ENCODE results near the gene AKAP11. TPM values are rescaled to one million over a fixed set of nuclear protein-coding genes. Genes with fewer than 3 reads are reported as not detected.

Gene AKAP11
- total and polyA plus RNA-seq, 2 of the 13 experiments (the other 11 are each of a cell fraction or from before 2014, with no cell fraction given): 7.2 to 9.8 TPM

- intact Hi-C loops (cut with micrococcal nuclease; ENCODE audit: unreplicated experiment): no loop called here
- 9% methylated on average over 4 of the region's 4 CpGs for WGBS (ENCODE audit: low lambda C conversion rate)
- CTCF ChIA-PET (ENCODE audit: low intra/inter-chr PET ratio, low total read pairs): no interaction called here
- in situ Hi-C loops (cut with HindIII; ENCODE audit: extremely low pct_ligation_motif_present, low pct_unique_long_range_greater_than_20kb): no loop called here
- Histone ChIP-seq H2AFZ (ENCODE audit: low read length) (no peak overlapping the region), H3K4me1 (ENCODE audit: insufficient read depth, low read length) (no peaks in the 10 kb centered on the region), H3K79me2 (ENCODE audit: insufficient read depth, low read length) (no peaks in the 10 kb centered on the region), H3K36me3 (replicated peaks in 1 of 2; ENCODE audit: control insufficient read depth in 1 of 2, insufficient read depth in 2 of 2, low read length in 2 of 2) (no peaks in the 10 kb centered on the region), H3K4me3 (replicated peaks in 1 of 3; ENCODE audit: insufficient read depth in 1 of 3, low read depth in 2 of 3, low read length in 3 of 3) (no peak overlapping the region), H3K9me3 (ENCODE audit: low read length) (no peaks in the 10 kb centered on the region), H3K27me3 (ENCODE audit: control insufficient read depth in 1 of 2, insufficient read depth in 2 of 2, low read length in 2 of 2) (no peaks in the 10 kb centered on the region), H4K20me1 (ENCODE audit: insufficient read depth, low read length) (no peaks in the 10 kb centered on the region), H3K4me2 (ENCODE audit: low read depth, low read length) (no peak overlapping the region), H3K27ac (ENCODE audit: extremely low read length, insufficient read depth, low read length) (no peak overlapping the region), H3K9ac (ENCODE audit: insufficient read depth, low read depth, low read length) (no peak overlapping the region)
- ATAC-seq (no peak), FAIRE-seq (no peak), DNase-seq (ENCODE audit: low spot score) (no peak)
- no TSS peak for BruUV-seq (replicated peaks)
- POLR2A ChIA-PET: no interaction called here
- TF ChIP-seq CCDC6 (CRISPR knock-in tag; IDR thresholded peaks at IDR 0.05): no peak
- no peak for TF ChIP-seq CTCF (CRISPR knock-in tag; IDR thresholded peaks at IDR 0.05)
- TF ChIP-seq ZIK1 (CRISPR knock-in tag; IDR thresholded peaks at IDR 0.05; ENCODE audit: borderline replicate concordance, low read depth): no peak
- no peak for TF ChIP-seq ZNF18 (CRISPR knock-in tag; IDR thresholded peaks at IDR 0.05; ENCODE audit: insufficient replicate concordance)
- no peak for TF ChIP-seq ARNTL (CRISPR knock-in tag; IDR thresholded peaks at IDR 0.05)
- TF ChIP-seq ZFP82 (CRISPR knock-in tag; IDR thresholded peaks at IDR 0.05; ENCODE audit: borderline replicate concordance): no peak
- TF ChIP-seq MIER2 (CRISPR knock-in tag; IDR thresholded peaks at IDR 0.05): no peak
- TF ChIP-seq MAX (IDR thresholded peaks at IDR 0.05): no peak
- no peak for TF ChIP-seq HNF1A (IDR thresholded peaks at IDR 0.05; ENCODE audit: low read depth)
- no peak for TF ChIP-seq HNF1A (CRISPR knock-in tag; IDR thresholded peaks at IDR 0.05; ENCODE audit: borderline replicate concordance)
- TF ChIP-seq NFIC (IDR thresholded peaks at IDR 0.05; ENCODE audit: low read length): no peak
- TF ChIP-seq BATF2 (CRISPR knock-in tag; IDR thresholded peaks at IDR 0.05): no peak
- no peak for TF ChIP-seq ZBTB8A (CRISPR knock-in tag; IDR thresholded peaks at IDR 0.05; ENCODE audit: borderline replicate concordance, low read depth)
- TF ChIP-seq SATB2 (CRISPR knock-in tag; IDR thresholded peaks at IDR 0.05): no peak
- TF ChIP-seq SRSF9 (IDR thresholded peaks at IDR 0.05; ENCODE audit: borderline replicate concordance, insufficient read depth, low read depth, low read length, poor library complexity, severe bottlenecking): no peak
- TF ChIP-seq ZNF251 (CRISPR knock-in tag; IDR thresholded peaks at IDR 0.05): no peak
- TF ChIP-seq ZNF256 (CRISPR knock-in tag; conservative IDR thresholded peaks at IDR 0.05): no peak
- TF ChIP-seq TEAD3 (CRISPR knock-in tag; optimal IDR thresholded peaks at IDR 0.05; ENCODE audit: borderline replicate concordance): no peak
These were observed 78.2 kb downstream of the AKAP11 start for GRCh38 chr13:42350141-42350540.
